GM12878 (cell line): ENCODE results near the gene IRS2.

Source experiments
- CHD1 ChIP-seq: IDR thresholded peaks from 2 replicates; pipeline ENCODE4 v1.6.1; 2012; ENCODE audit warnings: low read depth, low read length, improper control_type of control experiment
- CTCF ChIP-seq, 3 experiments: IDR thresholded peaks in 2 of 3; conservative IDR thresholded peaks in 1 of 3; 2 replicates each; pipeline ENCODE4 v1.5.1; 2011; ENCODE audit warnings: low read depth in 3 of 3, low read length in 3 of 3, mild to moderate bottlenecking in 3 of 3, control low read depth in 2 of 3, moderate library complexity in 2 of 3, inconsistent platforms in 1 of 3, mixed read lengths in 1 of 3; ENCODE audit not compliant: control insufficient read depth in 2 of 3, insufficient read depth in 1 of 3; ENCODE audit errors: extremely low read depth in 1 of 3
- EP300 ChIP-seq, 2 experiments: fragments of 150-350 bp in 1 of 2; IDR thresholded peaks; 2 replicates each; pipeline ENCODE4 v1.6.1; 2011 to 2012; ENCODE audit warnings: low read depth in 2 of 2, low read length in 2 of 2, borderline replicate concordance in 1 of 2, improper control_type of control experiment in 1 of 2, inconsistent platforms in 1 of 2; ENCODE audit not compliant: control insufficient read depth in 1 of 2
- ESRRA ChIP-seq: IDR thresholded peaks from 2 replicates; pipeline ENCODE4 v1.6.1; 2012; ENCODE audit warnings: mild to moderate bottlenecking, low read length, improper control_type of control experiment
- EZH2 ChIP-seq: IDR thresholded peaks from 2 replicates; pipeline ENCODE4 v1.6.1; 2012; ENCODE audit warnings: low read depth, mild to moderate bottlenecking, control low read depth, inconsistent platforms, low read length, borderline replicate concordance; ENCODE audit not compliant: control insufficient read depth
- GABPA ChIP-seq: IDR thresholded peaks from 2 replicates; pipeline ENCODE4 v1.6.1; 2014; ENCODE audit warnings: antibody characterized with exemption, low read depth, mild to moderate bottlenecking, inconsistent platforms
- MAX ChIP-seq: IDR thresholded peaks from 2 replicates; pipeline ENCODE4 v1.6.1; 2012; ENCODE audit warnings: low read depth, low read length, improper control_type of control experiment
- RAD21 ChIP-seq: IDR thresholded peaks from 2 replicates; pipeline ENCODE4 v1.6.1; 2011; ENCODE audit warnings: mild to moderate bottlenecking, low read depth, low read length, moderate library complexity; ENCODE audit not compliant: insufficient read depth
- SRF ChIP-seq, 2 experiments: IDR thresholded peaks; 2 replicates each; pipeline ENCODE4 v1.6.1; 2011; ENCODE audit warnings: low read depth in 2 of 2, low read length in 2 of 2, mild to moderate bottlenecking in 1 of 2, moderate library complexity in 1 of 2
- USF1 ChIP-seq: IDR thresholded peaks from 2 replicates; pipeline ENCODE4 v1.6.1; 2011; ENCODE audit warnings: borderline replicate concordance, low read depth, mild to moderate bottlenecking, moderate library complexity, mixed read lengths, low read length; ENCODE audit not compliant: insufficient read depth; ENCODE audit errors: extremely low read length
- ZBTB40 ChIP-seq: fragments of 450-650 bp; IDR thresholded peaks from 2 replicates; pipeline ENCODE4 v1.6.1; 2016; ENCODE audit warnings: mild to moderate bottlenecking, moderate library complexity, borderline replicate concordance
- ZNF274 ChIP-seq: IDR thresholded peaks from one replicate; pipeline ENCODE4 v1.8.0; 2011; ENCODE audit not compliant: insufficient read length, insufficient read depth

GRCh38 chr13:109744512-109745051 is 41.8 kb downstream of the IRS2 start:
- TF ChIP-seq ZNF274 (no peak), GABPA (no peak), CTCF (IDR thresholded peaks at IDR 0.05 in 2 of 3, conservative IDR thresholded peaks at IDR 0.05 in 1 of 3; ENCODE audit: control insufficient read depth in 2 of 3, extremely low read depth in 1 of 3, insufficient read depth in 1 of 3, low read depth in 3 of 3, low read length in 3 of 3) (no peak), SRF (IDR thresholded peaks at IDR 0.05; ENCODE audit: low read depth in 2 of 2, low read length in 2 of 2) (no peak), CHD1 (no peak), MAX (no peak), RAD21 (no peak), ZBTB40 (no peak), USF1 (no peak), EZH2 (no peak), EP300 (IDR thresholded peaks at IDR 0.05; ENCODE audit: borderline replicate concordance in 1 of 2, control insufficient read depth in 1 of 2, low read depth in 2 of 2, low read length in 2 of 2) (no peak), ESRRA (no peak)
